GM12864 (cell line): Measurements from ENCODE around the gene SMIM41.

Experiments
- DNase-seq: peaks from one replicate; pipeline ENCODE4 v3.0.0-alpha.2; 2011; ENCODE audit warnings: low read depth
- H3K4me3 ChIP-seq: 2 replicates; pipeline ENCODE4 v1.5.1; 2011; ENCODE audit warnings: mild to moderate bottlenecking, low read depth, low read length, control low read depth
- CTCF ChIP-seq: IDR thresholded peaks from 2 replicates; pipeline ENCODE4 v1.5.1; 2011; ENCODE audit warnings: low read depth, mild to moderate bottlenecking, moderate library complexity, low read length, control low read depth, inconsistent platforms; ENCODE audit errors: missing control alignments

The SMIM41 gene

DNA sequence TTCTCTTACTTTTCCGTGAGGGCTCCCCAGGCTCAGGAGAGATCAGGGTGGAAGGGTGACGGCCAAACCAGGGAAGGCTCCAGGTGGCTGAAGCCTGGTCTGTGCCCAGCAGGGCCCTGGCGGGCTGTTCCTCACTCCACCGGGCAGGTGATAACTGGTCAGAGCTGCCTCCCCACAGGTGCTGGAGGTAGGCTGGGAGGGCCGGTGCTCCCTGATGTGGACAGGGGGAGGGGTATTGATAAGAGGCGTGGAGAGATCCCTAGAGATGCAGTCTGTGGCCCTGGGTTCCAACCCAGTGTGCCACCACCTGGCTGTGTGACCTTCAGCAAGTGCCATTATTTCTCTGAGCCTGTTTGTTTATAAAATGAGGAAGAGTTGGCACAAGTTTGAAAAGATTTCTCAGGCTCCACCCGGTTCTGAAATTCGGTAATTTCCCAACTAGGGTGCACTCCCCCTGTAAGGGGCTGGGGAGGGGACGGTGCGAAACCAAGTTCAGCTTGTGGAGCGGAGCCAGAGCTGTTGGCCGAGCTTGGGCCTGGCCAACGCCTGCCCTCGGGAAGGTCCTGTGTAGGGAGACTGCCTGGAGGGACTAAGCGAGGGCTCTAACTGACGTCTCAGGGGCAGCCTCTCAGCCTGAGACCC, 29.3 kb upstream of the SMIM41 start:
- peak overlapping the region; percentile 77 for H3K4me3 ChIP-seq
- no peak for TF ChIP-seq CTCF
- no peak for DNase-seq

- H3K4me3 ChIP-seq, result peak within 1 kb of the TSS; percentile 77
These were observed 28.6 kb upstream of the SMIM41 start, which contains the start of gene NR4A1 for GRCh38 chr12:52050758-52051541. Gene NR4A1 (plus strand): TSS chr12:52051442. CDS start chr12:52054329, 2,887 bp downstream.

DNA sequence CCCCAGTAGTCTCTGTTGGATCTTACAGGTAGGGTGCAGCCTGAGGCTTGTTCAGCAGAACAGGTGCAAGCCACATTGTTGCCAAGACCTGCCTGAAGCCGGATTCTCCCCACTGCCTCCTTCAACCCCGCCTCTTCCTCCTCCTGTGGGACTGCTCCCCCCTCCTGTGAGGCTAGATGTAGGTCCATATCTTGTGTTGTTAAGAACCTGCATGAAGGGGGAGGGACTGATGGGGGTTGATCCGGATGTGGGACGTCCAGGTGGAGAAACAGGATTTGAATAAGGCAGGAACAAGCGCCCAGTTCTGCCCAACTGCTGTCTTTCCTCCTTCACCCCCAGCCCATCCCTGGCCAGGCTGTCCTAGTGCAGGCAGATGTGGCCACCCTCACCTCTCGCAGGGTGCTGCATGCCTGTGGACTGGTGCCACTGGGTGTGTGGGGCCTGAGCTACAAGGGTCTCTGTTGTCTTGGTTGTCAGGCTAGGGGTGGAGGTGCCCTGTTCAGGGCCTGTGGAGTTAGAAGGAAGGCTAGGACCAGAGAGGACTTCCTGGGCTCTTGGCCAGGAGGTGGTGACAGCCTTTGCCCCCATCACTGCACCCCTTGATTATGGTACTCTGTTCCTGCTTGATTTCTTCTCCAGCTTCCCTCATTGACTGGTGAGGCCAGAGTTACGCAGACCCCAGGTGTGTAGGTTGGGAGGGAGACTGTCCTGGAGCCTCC, 26.9 kb upstream of the SMIM41 start:
- peak overlapping the region; percentile 53 for H3K4me3 ChIP-seq
- TF ChIP-seq CTCF, result no peak
- no peak for DNase-seq

More at GRCh38 chr12:52050758-52051541, 28.6 kb upstream of the SMIM41 start, which contains the start of gene NR4A1:
- peak; percentile 13 for TF ChIP-seq CTCF
- peak; percentile 44 for DNase-seq

DNA sequence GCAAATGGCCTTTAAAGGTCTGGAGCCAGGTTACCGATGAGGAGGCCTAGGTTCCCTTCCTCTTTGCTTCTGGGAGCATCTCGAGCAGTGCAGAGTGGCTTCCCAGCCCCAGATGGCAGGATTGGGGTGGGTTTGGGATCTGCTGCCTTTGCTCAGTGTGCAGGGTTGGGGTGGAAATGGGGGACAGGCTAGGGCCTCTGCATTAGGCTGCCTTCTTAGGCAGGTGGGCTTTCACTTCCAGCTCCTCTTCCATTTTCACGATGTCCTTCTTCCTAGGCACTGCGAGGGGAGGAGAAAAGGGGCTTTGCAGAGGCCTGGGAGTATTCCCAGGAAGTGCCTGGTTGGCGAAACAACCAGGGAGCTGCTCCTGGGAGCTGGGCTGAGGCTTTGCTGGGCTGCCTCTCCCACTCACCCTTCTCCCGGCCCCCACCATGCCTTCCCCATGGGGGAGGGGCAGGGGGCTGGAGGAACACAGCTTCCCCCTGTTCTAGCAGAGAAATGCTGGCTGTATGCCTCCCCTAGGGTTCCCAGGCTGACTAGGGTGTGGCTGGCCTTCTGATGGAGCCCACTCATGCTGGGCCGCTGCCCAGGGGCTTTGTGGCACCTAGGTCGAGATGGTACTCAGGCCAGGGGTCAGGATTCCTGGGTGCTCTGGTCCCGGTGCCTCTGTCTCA, 25.8 kb upstream of the SMIM41 start:
- TF ChIP-seq CTCF, result no peak
- DNase-seq, result no peak
- H3K4me3 ChIP-seq, result no peak overlapping the region

DNA sequence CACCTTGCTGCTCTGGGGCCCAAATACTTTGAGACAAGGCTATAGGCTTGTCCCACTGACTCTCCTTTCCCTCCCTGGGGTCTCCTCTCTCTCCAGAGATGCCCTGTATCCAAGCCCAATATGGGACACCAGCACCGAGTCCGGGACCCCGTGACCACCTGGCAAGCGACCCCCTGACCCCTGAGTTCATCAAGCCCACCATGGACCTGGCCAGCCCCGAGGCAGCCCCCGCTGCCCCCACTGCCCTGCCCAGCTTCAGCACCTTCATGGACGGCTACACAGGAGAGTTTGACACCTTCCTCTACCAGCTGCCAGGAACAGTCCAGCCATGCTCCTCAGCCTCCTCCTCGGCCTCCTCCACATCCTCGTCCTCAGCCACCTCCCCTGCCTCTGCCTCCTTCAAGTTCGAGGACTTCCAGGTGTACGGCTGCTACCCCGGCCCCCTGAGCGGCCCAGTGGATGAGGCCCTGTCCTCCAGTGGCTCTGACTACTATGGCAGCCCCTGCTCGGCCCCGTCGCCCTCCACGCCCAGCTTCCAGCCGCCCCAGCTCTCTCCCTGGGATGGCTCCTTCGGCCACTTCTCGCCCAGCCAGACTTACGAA, 25.2 kb upstream of the SMIM41 start:
- no peak overlapping the region for H3K4me3 ChIP-seq
- no peak for TF ChIP-seq CTCF
- no peak for DNase-seq
